ENCODE data around the gene SLC25A22.
A peak's percentile ranks its signal among the peaks of the same experiment; 100 is the strongest.

SLC25A22 gene

GRCh38 chr11:763073-763463, 35.0 kb downstream of the SLC25A22 start:
- no peak overlapping the region for H3K4me3 ChIP-seq (ENCODE audit: low read depth, low read length)
- DNase-seq (ENCODE audit: low read depth): no peak
- TF ChIP-seq CTCF (IDR thresholded peaks at IDR 0.05; ENCODE audit: low read depth, low read length, missing control alignments): no peak

- DNase-seq (ENCODE audit: low read depth): no peak
- peak; percentile 33 for TF ChIP-seq CTCF (IDR thresholded peaks at IDR 0.05; ENCODE audit: low read depth, low read length, missing control alignments)
- H3K4me3 ChIP-seq (ENCODE audit: low read depth, low read length): no peak overlapping the region
These were observed 35.5 kb downstream of the SLC25A22 start for GRCh38 chr11:762421-763072.

GRCh38 chr11:761526-762108, 36.5 kb downstream of the SLC25A22 start:
- TF ChIP-seq CTCF (IDR thresholded peaks at IDR 0.05; ENCODE audit: low read depth, low read length, missing control alignments): no peak
- H3K4me3 ChIP-seq (ENCODE audit: low read depth, low read length): no peak overlapping the region
- no peak for DNase-seq (ENCODE audit: low read depth)

GRCh38 chr11:760236-760635, 37.8 kb downstream of the SLC25A22 start:
- H3K4me3 ChIP-seq (ENCODE audit: low read depth, low read length): no peak overlapping the region
- DNase-seq (ENCODE audit: low read depth): no peak
- no peak for TF ChIP-seq CTCF (IDR thresholded peaks at IDR 0.05; ENCODE audit: low read depth, low read length, missing control alignments)

- H3K4me3 ChIP-seq (ENCODE audit: low read depth, low read length): no peak overlapping the region
- TF ChIP-seq CTCF (IDR thresholded peaks at IDR 0.05; ENCODE audit: low read depth, low read length, missing control alignments): no peak
These were observed 48.4 kb downstream of the SLC25A22 start for GRCh38 chr11:749731-750130.

GRCh38 chr11:748007-748359, 50.1 kb downstream of the SLC25A22 start:
- H3K4me3 ChIP-seq (ENCODE audit: low read depth, low read length): peak overlapping the region; percentile 89
- no peak for TF ChIP-seq CTCF (IDR thresholded peaks at IDR 0.05; ENCODE audit: low read depth, low read length, missing control alignments)
- DNase-seq (ENCODE audit: low read depth): no peak

More at GRCh38 chr11:749731-750130, 48.4 kb downstream of the SLC25A22 start:
- no peak for DNase-seq (ENCODE audit: low read depth)

Data from GM12864 (cell line).